ENCODE results near the gene FXYD1. TPM values are rescaled to one million over a fixed set of nuclear protein-coding genes. Genes with fewer than 3 reads are reported as not detected.
A peak's percentile ranks its signal among the peaks of the same experiment; 100 is the strongest.

FXYD1 gene
- total RNA-seq, 2 donors from 2014 or later: 1.6 to 9.1 TPM

DNA sequence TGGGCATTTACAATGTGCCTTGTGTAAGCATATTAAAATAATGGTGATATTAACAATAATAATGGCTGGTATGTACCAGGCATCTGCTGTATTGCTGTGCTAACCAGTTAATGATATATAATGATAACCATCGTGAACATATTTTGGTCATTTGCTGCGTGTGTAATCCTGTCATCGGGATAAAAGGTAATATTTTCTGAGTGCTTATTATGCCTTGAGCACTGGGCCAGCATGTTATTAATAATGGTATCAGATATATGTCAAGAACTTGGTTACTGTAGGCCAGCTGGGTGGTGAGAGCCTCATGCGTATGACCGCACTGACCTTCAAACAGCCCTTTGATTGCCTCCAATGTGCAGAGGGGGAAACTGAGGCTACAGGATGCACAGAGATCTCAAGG, 45.2 kb upstream of the FXYD1 start:
- WGBS, 2 donors: 60 to 79% methylated on average over 4 to 5 of the region's 5 CpGs
- Histone ChIP-seq H3K4me1 (peaks cover 29% of the 10 kb centered on the region), H3K36me3 (replicated peaks in 1 of 2; ENCODE audit: insufficient read depth in 1 of 2, low read depth in 2 of 2) (no peaks in the 10 kb centered on the region), H3K27me3 (no peaks in the 10 kb centered on the region), H3K4me3 (no peak overlapping the region), H3K27ac (no peak overlapping the region), H3K9me3 (no peaks in the 10 kb centered on the region)
- no peak for ATAC-seq
- no peak for DNase-seq
- intact Hi-C loops (cut with DNase I): no loop called here
- TF ChIP-seq POLR2A (IDR thresholded peaks at IDR 0.05): no peak
- no peak for TF ChIP-seq CTCF (IDR thresholded peaks at IDR 0.05)

- ATAC-seq: no peak
- Histone ChIP-seq H3K27ac (no peak overlapping the region), H3K27me3 (no peaks in the 10 kb centered on the region), H3K36me3 (replicated peaks in 1 of 2; ENCODE audit: insufficient read depth in 1 of 2, low read depth in 2 of 2) (no peaks in the 10 kb centered on the region), H3K4me1 (peaks cover 36% of the 10 kb centered on the region), H3K9me3 (no peaks in the 10 kb centered on the region), H3K4me3 (no peak overlapping the region)
- TF ChIP-seq POLR2A (IDR thresholded peaks at IDR 0.05): no peak
- TF ChIP-seq CTCF (IDR thresholded peaks at IDR 0.05): no peak
- intact Hi-C loops (cut with DNase I): no loop called here
- 82 to 85% methylated on average over 5 to 11 of the region's 11 CpGs for WGBS, 2 donors
- no peak for DNase-seq
Observed at GRCh38 chr19:35093941-35094647, 44.5 kb upstream of the FXYD1 start.

DNA sequence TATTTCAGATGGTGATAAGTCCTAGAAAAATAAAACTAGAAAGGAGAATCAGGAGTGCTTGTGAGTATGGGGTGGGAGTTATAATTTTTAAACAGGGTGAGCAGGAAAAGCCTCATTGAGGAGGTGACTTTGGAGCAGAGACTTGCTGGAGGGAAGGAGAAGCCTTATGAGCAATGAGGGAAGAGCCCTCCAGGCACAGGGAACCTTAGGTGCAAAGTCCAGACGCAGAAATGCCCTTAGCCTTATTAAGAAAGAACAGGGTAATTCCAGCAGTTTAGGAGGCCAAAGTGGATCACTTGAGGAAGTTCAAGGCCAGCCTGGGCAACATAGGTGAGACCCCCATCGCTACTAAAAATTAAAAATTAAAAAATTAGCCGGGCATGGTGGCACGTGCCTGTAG, 44.0 kb upstream of the FXYD1 start:
- Histone ChIP-seq H3K9me3 (no peaks in the 10 kb centered on the region), H3K4me3 (no peak overlapping the region), H3K27me3 (no peaks in the 10 kb centered on the region), H3K36me3 (replicated peaks in 1 of 2; ENCODE audit: insufficient read depth in 1 of 2, low read depth in 2 of 2) (no peaks in the 10 kb centered on the region), H3K4me1 (peaks cover 34% of the 10 kb centered on the region), H3K27ac (no peak overlapping the region)
- WGBS, 2 donors: 87 to 88% methylated on average over 4 of the region's 4 CpGs
- TF ChIP-seq POLR2A (IDR thresholded peaks at IDR 0.05) (no peak), CTCF (IDR thresholded peaks at IDR 0.05) (no peak)
- ATAC-seq (no peak), DNase-seq (no peak)
- intact Hi-C loops (cut with DNase I): no loop called here

- Histone ChIP-seq H3K36me3 (replicated peaks in 1 of 2; ENCODE audit: insufficient read depth in 1 of 2, low read depth in 2 of 2) (no peaks in the 10 kb centered on the region), H3K4me1 (peaks cover 24% of the 10 kb centered on the region), H3K9me3 (no peaks in the 10 kb centered on the region), H3K27ac (peak overlapping the region in 1 of 4 donors; percentile 30), H3K27me3 (no peaks in the 10 kb centered on the region), H3K4me3 (no peak overlapping the region)
- ATAC-seq (no peak), DNase-seq (peak in 1 of 4 donors; percentile 29)
- intact Hi-C loops (cut with DNase I): no loop called here
- WGBS, 2 donors: 72 to 74% methylated on average over 8 of the region's 8 CpGs
- no peak for TF ChIP-seq POLR2A (IDR thresholded peaks at IDR 0.05)
- no peak for TF ChIP-seq CTCF (IDR thresholded peaks at IDR 0.05)
Observed at GRCh38 chr19:35095667-35096368, 42.8 kb upstream of the FXYD1 start.
